Measurements from ENCODE around the gene AKNAD1.

DNA sequence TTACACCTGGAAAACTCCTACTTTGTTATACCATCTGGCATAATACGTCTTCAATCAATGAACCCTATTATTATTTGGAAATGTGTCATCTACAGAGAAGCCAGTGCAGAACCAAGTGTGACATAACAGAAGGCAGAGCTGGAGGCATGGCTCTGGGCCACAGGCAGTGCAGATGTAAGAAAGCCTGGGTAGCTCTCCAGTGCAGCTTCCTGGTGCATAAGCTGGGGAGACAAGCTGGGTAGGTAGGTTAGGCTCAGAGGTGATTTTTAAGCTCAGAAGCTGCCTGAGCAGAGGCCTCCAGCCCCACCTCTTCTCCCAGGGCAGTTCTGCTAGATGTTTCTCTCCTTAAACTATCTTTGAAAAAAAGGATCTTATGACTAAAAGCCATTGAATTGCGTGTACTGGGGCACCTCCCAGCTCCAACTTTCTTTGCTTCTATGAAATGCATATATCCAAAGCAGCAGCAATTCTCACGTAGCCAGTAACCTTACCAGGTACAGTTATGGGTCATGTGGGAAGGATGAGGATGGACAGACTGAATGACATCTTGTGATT lies 30.7 kb downstream of the AKNAD1 start:
- TF ChIP-seq, protein P1, sequence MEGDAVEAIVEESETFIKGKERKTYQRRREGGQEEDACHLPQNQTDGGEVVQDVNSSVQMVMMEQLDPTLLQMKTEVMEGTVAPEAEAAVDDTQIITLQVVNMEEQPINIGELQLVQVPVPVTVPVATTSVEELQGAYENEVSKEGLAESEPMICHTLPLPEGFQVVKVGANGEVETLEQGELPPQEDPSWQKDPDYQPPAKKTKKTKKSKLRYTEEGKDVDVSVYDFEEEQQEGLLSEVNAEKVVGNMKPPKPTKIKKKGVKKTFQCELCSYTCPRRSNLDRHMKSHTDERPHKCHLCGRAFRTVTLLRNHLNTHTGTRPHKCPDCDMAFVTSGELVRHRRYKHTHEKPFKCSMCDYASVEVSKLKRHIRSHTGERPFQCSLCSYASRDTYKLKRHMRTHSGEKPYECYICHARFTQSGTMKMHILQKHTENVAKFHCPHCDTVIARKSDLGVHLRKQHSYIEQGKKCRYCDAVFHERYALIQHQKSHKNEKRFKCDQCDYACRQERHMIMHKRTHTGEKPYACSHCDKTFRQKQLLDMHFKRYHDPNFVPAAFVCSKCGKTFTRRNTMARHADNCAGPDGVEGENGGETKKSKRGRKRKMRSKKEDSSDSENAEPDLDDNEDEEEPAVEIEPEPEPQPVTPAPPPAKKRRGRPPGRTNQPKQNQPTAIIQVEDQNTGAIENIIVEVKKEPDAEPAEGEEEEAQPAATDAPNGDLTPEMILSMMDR (IDR thresholded peaks at IDR 0.05) = no peak
- no peak for TF ChIP-seq POLR2A (IDR thresholded peaks at IDR 0.05)

Data from right lobe of liver (tissue), 4 donors.